PC-9 (cell line): Measurements from ENCODE around the gene ENTHD1.

Experiments
- CTCF ChIP-seq: fragments of 200-600 bp; sonication (generic); conservative IDR thresholded peaks from 2 replicates; pipeline ENCODE4 v1.6.1; 2017; ENCODE audit warnings: mixed run types, antibody characterized with exemption, mild to moderate bottlenecking, moderate library complexity
- EZH2 ChIP-seq: fragments of 200-600 bp; sonication (generic); IDR thresholded peaks from 2 replicates; pipeline ENCODE4 v1.8.0; 2017; ENCODE audit warnings: antibody characterized with exemption, low read depth

GRCh38 chr22:39915295-39915726, 21.8 kb upstream of the ENTHD1 start:
- TF ChIP-seq CTCF (no peak), EZH2 (no peak)
